Measurements from ENCODE around the gene IFITM1.
"Not testable (repeated sequence)": the region's sequence is repeated elsewhere in the genome, so short reads cannot be mapped to it uniquely, and the experiment has no call there.

The IFITM1 gene

GRCh38 chr11:319888-320273 lies 6.0 kb downstream of the IFITM1 start:
- Mint-ChIP-seq H3K27ac (peak overlapping the region; percentile 97), H3K4me3 (peak overlapping the region; percentile 90), H3K4me1 (peaks cover 52% of the 10 kb centered on the region)
- H3K27me3 Mint-ChIP-seq, H3K9me3 Mint-ChIP-seq, H3K36me3 Mint-ChIP-seq: not testable (repeated sequence)

- Mint-ChIP-seq H3K36me3 (no peaks in the 10 kb centered on the region), H3K9me3 (no peaks in the 10 kb centered on the region), H3K27ac (peak overlapping the region; percentile 68)
Observed at GRCh38 chr11:324156-324555, 10.3 kb downstream of the IFITM1 start.

GRCh38 chr11:324593-325517 lies 11.0 kb downstream of the IFITM1 start:
- peak overlapping the region; percentile 23 for H3K4me3 Mint-ChIP-seq
- H3K36me3 Mint-ChIP-seq, result not testable (repeated sequence)

More at GRCh38 chr11:324156-324555, 10.3 kb downstream of the IFITM1 start:
- H3K4me3 Mint-ChIP-seq, result peak overlapping the region; percentile 23
- peaks cover 63% of the 10 kb centered on the region for H3K4me1 Mint-ChIP-seq
- H3K27me3 Mint-ChIP-seq, result no peaks in the 10 kb centered on the region

GRCh38 chr11:325796-326591 lies 12.2 kb downstream of the IFITM1 start:
- peak overlapping the region; percentile 95 for H3K27ac Mint-ChIP-seq
- no peaks in the 10 kb centered on the region for H3K27me3 Mint-ChIP-seq
- H3K36me3 Mint-ChIP-seq, result no peaks in the 10 kb centered on the region
- peak overlapping the region; percentile 27 for H3K4me3 Mint-ChIP-seq
- no peaks in the 10 kb centered on the region for H3K9me3 Mint-ChIP-seq
- peaks cover 66% of the 10 kb centered on the region for H3K4me1 Mint-ChIP-seq

More at GRCh38 chr11:324593-325517, 11.0 kb downstream of the IFITM1 start:
- H3K9me3 Mint-ChIP-seq, H3K27me3 Mint-ChIP-seq: not testable (repeated sequence)
- H3K4me1 Mint-ChIP-seq, result peaks cover 65% of the 10 kb centered on the region
- peak overlapping the region; percentile 68 for H3K27ac Mint-ChIP-seq

DNA sequence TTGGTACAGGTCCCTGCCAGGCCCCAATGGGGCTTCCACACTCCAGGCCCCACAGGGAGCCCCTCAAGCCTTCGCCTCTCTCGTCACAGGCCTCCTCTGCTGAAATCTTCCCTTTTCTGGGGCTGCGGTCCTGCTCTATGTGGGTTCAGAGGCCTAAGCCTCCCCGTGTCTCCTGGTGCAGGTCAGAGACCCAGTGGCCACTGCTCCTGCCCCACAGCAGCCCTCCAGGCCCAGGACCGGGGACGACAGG lies 12.7 kb downstream of the IFITM1 start:
- no peaks in the 10 kb centered on the region for H3K9me3 Mint-ChIP-seq
- H3K4me3 Mint-ChIP-seq, result peak overlapping the region; percentile 39
- H3K27ac Mint-ChIP-seq, result peak overlapping the region; percentile 95
- H3K36me3 Mint-ChIP-seq, result no peaks in the 10 kb centered on the region
- no peaks in the 10 kb centered on the region for H3K27me3 Mint-ChIP-seq
- peaks cover 72% of the 10 kb centered on the region for H3K4me1 Mint-ChIP-seq

GRCh38 chr11:326842-327580 lies 13.2 kb downstream of the IFITM1 start:
- H3K4me3 Mint-ChIP-seq, result peak overlapping the region; percentile 68
- H3K27me3 Mint-ChIP-seq, result no peaks in the 10 kb centered on the region
- no peaks in the 10 kb centered on the region for H3K36me3 Mint-ChIP-seq
- no peaks in the 10 kb centered on the region for H3K9me3 Mint-ChIP-seq
- peaks cover 77% of the 10 kb centered on the region for H3K4me1 Mint-ChIP-seq
- H3K27ac Mint-ChIP-seq, result peak overlapping the region; percentile 95

DNA sequence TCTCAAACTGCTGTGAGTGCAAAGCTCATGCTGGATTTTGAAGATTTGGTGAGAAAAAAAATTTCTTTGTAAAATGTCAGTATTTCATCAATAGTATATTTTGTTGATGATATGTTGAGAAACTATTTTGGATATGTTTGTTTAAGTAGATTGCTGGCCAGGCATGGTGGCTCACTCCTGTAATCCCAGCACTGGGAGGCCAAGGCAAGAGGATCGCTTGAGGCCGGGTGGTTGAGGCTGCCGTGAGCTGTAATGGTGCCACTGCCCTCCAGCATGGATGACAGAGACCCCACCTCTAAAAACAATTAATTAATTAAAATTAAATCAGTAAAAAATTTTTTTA lies 13.7 kb downstream of the IFITM1 start:
- Mint-ChIP-seq H3K36me3 (no peaks in the 10 kb centered on the region), H3K4me3 (peak overlapping the region; percentile 68), H3K27me3 (no peaks in the 10 kb centered on the region)

GRCh38 chr11:328012-328411 lies 14.2 kb downstream of the IFITM1 start:
- peak overlapping the region; percentile 59 for H3K27ac Mint-ChIP-seq

More for the DNA sequence above, 13.7 kb downstream of the IFITM1 start:
- H3K27ac Mint-ChIP-seq, result peak overlapping the region; percentile 88
- H3K4me1 Mint-ChIP-seq, result peaks cover 78% of the 10 kb centered on the region
- no peaks in the 10 kb centered on the region for H3K9me3 Mint-ChIP-seq

GRCh38 chr11:328516-329100 lies 14.8 kb downstream of the IFITM1 start:
- not testable (repeated sequence) for H3K4me3 Mint-ChIP-seq, H3K36me3 Mint-ChIP-seq, H3K9me3 Mint-ChIP-seq, H3K27me3 Mint-ChIP-seq
- H3K4me1 Mint-ChIP-seq, result peaks cover 78% of the 10 kb centered on the region
- peak overlapping the region; percentile 41 for H3K27ac Mint-ChIP-seq

More at GRCh38 chr11:328012-328411, 14.2 kb downstream of the IFITM1 start:
- Mint-ChIP-seq H3K36me3 (no peaks in the 10 kb centered on the region), H3K9me3 (no peaks in the 10 kb centered on the region), H3K4me3 (no peak overlapping the region), H3K27me3 (no peaks in the 10 kb centered on the region), H3K4me1 (peaks cover 81% of the 10 kb centered on the region)

DNA sequence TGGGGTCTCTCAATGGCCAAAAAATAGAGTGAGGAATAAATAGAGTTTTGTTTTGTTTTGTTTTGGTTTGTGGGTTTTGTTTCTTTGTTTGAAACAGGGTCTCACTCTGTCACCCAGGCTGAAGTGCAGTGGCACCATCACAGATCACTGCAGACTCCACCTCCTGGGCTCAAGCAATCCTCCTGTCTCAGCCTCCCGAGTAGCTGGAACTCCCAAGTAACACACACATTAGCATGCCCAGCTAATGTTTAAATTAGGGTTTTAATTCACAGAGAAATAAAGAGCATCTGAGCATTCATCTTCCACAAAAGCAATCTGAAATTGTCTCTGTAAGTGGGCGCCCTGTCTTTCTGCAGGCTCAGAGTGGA lies 16.0 kb downstream of the IFITM1 start:
- Mint-ChIP-seq H3K36me3 (no peaks in the 10 kb centered on the region), H3K4me1 (peaks cover 65% of the 10 kb centered on the region)

GRCh38 chr11:330307-330693 lies 16.5 kb downstream of the IFITM1 start:
- H3K27me3 Mint-ChIP-seq, result no peaks in the 10 kb centered on the region
- no peak overlapping the region for H3K4me3 Mint-ChIP-seq
- H3K36me3 Mint-ChIP-seq, result no peaks in the 10 kb centered on the region
- H3K4me1 Mint-ChIP-seq, result peaks cover 62% of the 10 kb centered on the region
- H3K9me3 Mint-ChIP-seq, result no peaks in the 10 kb centered on the region
- peak overlapping the region; percentile 88 for H3K27ac Mint-ChIP-seq

More for the DNA sequence above, 16.0 kb downstream of the IFITM1 start:
- H3K27ac Mint-ChIP-seq, result peak overlapping the region; percentile 88
- no peaks in the 10 kb centered on the region for H3K27me3 Mint-ChIP-seq
- H3K9me3 Mint-ChIP-seq, result no peaks in the 10 kb centered on the region
- no peak overlapping the region for H3K4me3 Mint-ChIP-seq

DNA sequence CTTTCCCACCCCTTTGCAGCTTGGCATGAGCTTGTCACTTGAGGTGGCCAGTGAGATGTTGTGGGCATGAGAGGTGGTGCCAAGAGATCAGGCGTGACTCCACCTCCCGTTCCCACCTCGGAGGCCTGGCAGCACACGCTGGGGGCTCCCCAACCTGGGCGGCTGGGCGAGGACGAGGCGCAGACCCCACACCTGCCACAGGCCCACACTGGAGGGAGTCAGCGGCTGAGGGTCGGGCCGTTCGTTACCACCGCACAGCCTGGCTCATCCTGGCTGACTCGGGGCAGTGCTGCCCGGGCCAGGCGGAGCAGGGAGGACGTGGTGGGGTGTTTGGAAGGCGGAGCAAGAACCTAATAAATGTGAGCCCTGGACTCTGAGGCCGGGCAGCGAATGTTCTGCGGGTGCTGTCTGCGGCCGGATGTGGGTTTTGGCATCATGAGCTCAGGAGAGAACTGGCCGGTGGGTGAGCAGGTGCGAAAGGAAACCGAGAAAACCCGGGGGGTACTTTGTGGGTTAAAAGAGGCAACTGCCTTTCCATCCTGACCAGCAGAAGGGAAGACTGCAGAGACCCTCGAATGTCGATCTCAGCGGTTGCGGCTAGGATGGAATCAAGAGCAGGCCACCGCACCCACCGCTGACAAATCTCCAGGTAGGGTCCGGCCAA lies 17.0 kb downstream of the IFITM1 start:
- H3K27me3 Mint-ChIP-seq, result no peaks in the 10 kb centered on the region
- peak overlapping the region; percentile 59 for H3K27ac Mint-ChIP-seq
- peak overlapping the region; percentile 39 for H3K4me3 Mint-ChIP-seq
- no peaks in the 10 kb centered on the region for H3K36me3 Mint-ChIP-seq
- no peaks in the 10 kb centered on the region for H3K9me3 Mint-ChIP-seq
- peaks cover 62% of the 10 kb centered on the region for H3K4me1 Mint-ChIP-seq

GRCh38 chr11:331358-332060 lies 17.7 kb downstream of the IFITM1 start:
- Mint-ChIP-seq H3K27me3 (no peaks in the 10 kb centered on the region), H3K36me3 (no peaks in the 10 kb centered on the region), H3K27ac (peak overlapping the region; percentile 59), H3K4me1 (peaks cover 62% of the 10 kb centered on the region), H3K4me3 (peak overlapping the region; percentile 39), H3K9me3 (no peaks in the 10 kb centered on the region)

DNA sequence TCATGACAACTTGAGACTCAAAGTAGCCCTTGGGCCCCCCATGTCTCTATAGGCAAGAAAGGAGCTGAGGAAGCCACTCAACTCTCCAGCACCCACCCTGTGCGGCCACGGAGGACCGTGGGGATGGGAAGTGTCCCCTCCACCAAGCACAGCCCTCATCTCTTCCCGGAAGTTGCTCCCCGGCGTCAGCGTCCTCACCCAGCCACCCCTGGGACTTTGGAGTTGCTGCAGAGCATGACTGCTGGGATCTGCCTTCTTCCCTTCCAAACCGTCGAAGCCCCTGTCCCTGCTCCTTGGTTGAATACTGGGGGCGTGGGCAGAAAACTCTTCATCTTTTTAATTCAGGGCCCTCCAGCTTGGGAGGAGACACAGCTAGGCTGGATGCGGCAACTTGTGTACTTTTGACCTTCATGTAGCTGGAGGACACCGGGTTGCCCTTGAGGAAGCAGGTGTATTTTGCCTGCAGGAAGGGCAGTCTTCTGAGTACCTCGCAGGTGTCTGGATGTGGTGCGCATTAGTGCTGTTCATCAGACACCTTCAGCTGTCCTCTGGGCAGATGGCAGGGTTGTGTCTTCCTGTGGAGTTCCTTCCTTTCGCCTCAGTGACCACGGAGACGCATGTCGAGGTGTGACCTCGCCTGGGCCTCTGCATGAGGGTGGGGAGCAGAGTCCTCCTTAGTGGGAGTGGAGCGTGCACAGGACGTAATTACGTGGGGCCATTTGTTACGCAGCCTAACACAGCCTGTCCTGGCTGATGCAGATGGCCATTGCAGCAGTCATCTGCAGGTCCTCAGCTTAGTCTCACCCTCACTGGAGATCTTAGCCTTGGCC lies 19.0 kb downstream of the IFITM1 start:
- peaks cover 60% of the 10 kb centered on the region for H3K4me1 Mint-ChIP-seq

More for the DNA sequence above, 19.0 kb downstream of the IFITM1 start:
- Mint-ChIP-seq H3K27ac (no peak overlapping the region), H3K27me3 (no peaks in the 10 kb centered on the region), H3K4me3 (no peak overlapping the region), H3K9me3 (no peaks in the 10 kb centered on the region), H3K36me3 (no peaks in the 10 kb centered on the region)

Data from activated naive CD4-positive, alpha-beta T cell treated with anti-CD3 and anti-CD28 coated beads, Interleukin-2, amount 50 U/mL, for 24 hours (primary cell).